UCSD-AML1 (cell line): ENCODE data around the gene CELA2B.
"Not testable (repeated sequence)": the region's sequence is repeated elsewhere in the genome, so short reads cannot be mapped to it uniquely, and the experiment has no call there.

Source experiments
- DNase-seq: peaks from one replicate; lab custom pipeline; 2025; ENCODE audit not compliant: unreplicated experiment; lab: John Stamatoyannopoulos, UW

Gene CELA2B

GRCh38 chr1:15465674-15466073, 10.2 kb upstream of the CELA2B start:
- no peak for DNase-seq

DNA sequence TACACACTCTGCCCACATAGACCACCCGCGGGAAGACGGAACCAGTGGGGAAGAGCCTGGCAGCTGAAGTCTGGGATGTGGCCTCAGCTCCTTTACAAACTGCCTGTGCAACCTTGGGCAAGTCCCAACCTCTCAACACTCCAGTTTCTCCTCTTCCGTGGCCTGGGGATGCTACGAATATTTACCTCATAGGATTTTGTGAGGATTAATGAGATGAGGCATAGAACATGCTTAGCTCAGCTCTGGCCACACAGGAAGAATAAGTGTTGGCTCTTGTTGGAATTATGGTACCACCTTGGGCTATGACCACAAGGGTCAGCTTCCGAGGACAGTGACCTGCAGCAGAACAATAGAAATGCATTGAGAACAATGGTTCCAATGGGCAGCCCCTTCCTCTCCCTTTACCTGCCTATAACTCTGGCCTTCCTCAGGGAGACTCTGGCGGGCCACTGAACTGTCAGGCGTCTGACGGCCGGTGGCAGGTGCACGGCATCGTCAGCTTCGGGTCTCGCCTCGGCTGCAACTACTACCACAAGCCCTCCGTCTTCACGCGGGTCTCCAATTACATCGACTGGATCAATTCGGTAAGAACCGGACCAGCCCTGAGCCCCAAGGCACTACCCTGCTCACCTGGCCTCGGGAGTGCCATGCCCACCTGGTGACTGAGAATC, 8.8 kb upstream of the CELA2B start:
- DNase-seq: not testable (repeated sequence)

- no peak for DNase-seq
Measured at GRCh38 chr1:15468145-15468544, 7.8 kb upstream of the CELA2B start.

DNA sequence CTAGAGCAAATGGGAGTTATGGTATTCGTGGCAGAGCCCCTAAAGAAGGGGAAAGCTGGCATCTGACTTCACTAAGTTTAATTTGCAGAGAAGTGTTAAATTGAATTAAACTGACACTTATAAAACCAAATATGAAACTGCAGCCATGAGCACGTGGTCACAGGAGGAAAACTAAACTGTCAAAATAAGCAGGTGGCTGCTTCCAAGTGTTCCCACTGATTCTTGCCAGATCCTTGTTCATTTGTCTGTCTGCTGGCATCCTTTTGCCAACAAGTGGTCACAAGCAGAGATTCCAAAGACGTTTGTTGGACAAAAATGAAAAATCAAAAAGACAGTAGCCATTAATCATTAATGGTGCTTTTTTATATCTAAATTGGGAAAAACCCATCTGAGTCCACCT, 6.5 kb upstream of the CELA2B start:
- DNase-seq: no peak

GRCh38 chr1:15469821-15470448, 6.0 kb upstream of the CELA2B start:
- DNase-seq: not testable (repeated sequence)

DNA sequence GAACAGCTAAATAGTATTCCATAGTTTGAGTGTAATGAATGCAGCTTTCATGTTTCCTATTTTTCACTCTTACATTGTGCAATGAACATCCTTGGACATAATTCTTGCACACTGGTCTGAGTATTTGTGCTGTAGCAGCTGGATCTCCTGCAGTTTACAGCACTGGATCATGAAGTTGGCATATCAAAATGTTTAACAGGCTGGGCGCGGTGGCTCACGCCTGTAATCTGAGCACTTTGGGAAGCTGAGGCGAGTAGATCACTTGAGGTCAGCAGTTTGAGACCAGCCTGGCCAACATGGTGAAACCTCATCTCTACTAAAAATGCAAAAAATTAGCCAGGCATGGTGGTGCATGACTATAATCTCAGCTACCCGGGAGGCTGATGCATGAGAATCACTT, 4.8 kb upstream of the CELA2B start:
- not testable (repeated sequence) for DNase-seq

DNA sequence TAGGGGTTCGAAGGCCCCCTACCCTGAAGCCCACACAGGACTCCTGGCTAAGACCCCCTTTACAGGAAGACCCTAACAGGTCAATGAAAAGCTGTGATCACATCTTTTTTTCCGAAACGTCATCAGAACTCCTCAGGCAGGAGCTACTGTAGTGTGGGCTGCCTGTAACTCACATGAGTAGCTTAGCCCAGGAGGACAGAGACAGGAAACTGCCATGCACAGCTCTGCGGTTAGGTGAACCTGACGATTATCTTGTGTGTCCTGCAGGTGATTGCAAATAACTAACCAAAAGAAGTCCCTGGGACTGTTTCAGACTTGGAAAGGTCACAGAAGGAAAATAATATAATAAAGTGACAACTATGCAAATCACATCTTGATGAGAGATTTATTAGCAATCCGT, 4.2 kb upstream of the CELA2B start:
- not testable (repeated sequence) for DNase-seq

- no peak for DNase-seq
Measured at GRCh38 chr1:15472587-15472986, 3.3 kb upstream of the CELA2B start.

DNA sequence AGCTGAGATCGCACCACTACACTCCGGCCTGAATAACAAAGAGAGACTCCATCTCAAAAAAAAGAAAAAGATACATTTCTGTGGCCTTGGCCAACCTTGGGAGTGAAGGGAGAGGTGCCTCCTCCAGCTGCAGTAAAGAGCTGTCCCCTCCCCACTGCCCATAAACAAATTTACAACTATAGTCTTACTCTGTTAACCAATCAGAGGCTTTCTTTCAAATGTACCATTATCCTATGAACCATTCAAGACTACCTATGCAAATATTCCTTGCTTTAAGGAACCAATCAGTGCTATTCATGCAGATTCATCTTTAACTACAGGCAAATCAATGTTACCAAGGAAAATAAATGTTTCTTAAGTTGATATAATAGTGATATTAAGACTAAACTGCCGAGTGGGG, 1.0 kb downstream of the CELA2B start:
- DNase-seq: no peak

DNA sequence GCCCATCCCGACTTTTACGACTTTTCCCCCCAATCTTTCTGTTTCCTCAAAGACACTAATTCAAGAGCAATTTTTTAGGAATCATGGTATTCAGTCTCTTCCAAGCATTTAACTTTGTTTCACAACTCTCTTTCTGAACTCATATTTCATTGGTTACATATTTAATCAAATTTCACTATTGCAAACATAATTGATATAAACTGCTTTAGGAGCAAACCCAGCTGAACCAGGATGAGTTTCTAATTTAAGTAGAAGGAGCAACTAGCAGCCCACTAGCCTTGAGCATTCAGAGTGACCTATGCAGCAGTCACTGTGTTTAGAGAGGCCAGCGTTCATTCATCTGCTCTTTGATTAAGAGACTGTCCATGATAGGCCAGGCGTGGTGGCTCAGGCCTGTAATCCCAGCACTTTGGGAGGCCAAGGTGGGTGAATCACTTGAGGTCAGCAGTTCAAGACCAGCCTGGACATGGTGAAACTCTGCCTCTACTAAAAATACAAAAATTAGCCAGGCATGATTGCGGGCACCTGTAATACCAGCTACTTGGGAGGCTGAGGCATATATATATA, 1.8 kb downstream of the CELA2B start:
- no peak for DNase-seq

DNA sequence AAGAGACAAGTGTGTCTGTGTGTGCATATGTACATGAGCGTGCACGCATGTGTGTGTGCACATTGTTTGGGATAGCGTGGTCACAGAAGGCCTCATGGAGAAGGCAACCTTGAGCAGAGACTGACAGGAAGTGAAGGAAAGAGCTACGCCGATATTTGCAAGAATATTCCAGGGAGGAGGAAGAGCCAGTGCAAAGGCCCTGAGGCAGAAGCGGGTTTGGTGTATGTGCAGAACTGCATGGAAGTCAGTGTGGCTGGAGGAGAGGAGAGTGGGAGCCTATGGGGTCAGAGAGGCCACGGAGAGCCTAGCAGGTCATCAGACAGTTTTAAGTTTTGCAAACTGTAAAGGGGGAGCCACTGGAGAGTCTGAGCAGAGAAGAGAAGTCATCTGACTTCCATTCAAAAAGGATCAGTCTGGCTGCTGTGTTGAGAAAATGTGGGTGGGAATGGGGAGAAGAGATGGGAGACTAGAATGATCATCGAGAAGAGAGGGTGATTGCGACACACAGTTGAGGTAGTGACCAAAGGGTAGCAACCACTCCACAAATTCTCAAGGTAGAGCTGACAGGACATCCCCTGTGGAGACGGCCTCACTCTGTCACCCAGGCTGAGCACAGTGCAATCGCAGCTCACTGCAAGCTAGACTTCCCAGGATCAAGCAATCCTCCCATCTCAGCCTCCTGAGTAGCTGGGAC, 3.9 kb downstream of the CELA2B start:
- DNase-seq: no peak

DNA sequence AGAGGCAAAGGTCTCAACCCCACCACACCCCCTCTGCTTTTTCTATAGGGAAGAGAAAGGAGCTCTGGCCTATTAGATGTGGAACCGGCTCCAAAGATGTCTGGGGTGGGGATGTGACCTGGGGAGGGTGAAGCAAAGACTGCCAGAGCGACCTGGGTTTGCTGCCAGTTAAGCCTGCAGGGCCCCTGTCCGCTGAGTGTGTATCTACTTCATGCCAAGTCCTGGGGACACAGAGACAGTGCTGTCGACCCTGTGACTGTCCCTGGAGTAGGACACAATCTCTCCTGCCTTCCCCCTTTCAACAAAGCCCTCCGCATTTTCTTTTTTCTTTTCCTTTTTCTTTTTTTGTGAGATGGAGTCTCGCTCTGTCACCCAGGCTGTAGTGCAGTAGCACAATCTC, 6.6 kb downstream of the CELA2B start:
- DNase-seq: not testable (repeated sequence)

DNA sequence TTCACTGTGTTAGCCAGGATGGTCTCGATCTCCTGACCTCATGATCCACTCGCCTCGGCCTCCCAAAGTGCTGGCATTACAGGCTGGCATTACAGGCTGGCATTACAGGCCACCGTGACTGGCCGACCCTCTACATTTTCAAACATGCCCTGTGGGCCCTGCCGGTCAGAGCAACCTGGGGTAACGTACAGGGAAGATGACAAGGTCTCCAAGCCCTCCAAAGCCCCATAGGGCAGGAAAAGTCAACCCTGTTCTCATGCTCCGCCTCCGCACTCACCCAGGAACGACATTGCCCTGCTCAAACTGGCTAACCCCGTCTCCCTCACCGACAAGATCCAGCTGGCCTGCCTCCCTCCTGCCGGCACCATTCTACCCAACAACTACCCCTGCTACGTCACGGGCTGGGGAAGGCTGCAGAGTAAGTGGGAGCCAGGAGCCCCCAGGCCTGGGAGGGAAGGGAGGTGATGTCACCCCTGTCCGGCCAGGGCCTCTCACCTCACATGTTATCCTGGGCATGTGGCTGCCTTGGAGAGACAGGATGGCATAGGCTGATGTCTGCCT, 7.2 kb downstream of the CELA2B start:
- not testable (repeated sequence) for DNase-seq

- no peak for DNase-seq
Measured at GRCh38 chr1:15483971-15484370, 8.1 kb downstream of the CELA2B start.

DNA sequence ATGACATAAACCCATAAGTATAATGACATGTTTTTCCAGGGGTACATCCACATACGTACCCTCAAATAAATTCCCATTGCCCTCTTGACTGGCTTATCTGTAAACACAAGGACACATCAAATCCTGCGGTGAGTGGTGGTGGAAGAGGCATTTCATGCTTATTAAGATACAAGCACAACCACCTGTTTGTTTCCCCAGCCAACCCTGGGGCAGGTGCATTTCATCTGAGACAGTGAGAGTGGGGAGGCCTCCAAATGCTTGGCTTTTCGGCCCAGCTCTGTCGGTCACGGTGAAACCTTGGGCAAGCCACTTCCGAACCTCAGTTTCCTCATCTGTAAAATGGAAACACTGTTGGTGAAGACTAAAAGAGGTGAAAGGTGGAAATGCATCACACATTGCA, 8.5 kb downstream of the CELA2B start:
- not testable (repeated sequence) for DNase-seq

DNA sequence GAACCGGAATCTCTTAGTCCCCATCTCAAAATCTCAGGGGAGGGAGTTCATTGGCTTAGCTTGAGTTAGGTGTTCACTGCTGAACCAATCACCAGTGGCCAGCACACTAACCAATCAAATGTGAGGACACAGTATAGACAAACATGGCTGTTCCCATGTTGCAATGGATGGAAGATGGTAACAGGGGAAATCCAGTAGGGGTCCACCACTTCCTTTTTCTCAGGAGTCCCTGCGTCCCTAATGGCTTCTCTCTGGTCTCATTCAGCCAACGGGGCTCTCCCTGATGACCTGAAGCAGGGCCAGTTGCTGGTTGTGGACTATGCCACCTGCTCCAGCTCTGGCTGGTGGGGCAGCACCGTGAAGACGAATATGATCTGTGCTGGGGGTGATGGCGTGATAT, 9.7 kb downstream of the CELA2B start:
- no peak for DNase-seq

DNA sequence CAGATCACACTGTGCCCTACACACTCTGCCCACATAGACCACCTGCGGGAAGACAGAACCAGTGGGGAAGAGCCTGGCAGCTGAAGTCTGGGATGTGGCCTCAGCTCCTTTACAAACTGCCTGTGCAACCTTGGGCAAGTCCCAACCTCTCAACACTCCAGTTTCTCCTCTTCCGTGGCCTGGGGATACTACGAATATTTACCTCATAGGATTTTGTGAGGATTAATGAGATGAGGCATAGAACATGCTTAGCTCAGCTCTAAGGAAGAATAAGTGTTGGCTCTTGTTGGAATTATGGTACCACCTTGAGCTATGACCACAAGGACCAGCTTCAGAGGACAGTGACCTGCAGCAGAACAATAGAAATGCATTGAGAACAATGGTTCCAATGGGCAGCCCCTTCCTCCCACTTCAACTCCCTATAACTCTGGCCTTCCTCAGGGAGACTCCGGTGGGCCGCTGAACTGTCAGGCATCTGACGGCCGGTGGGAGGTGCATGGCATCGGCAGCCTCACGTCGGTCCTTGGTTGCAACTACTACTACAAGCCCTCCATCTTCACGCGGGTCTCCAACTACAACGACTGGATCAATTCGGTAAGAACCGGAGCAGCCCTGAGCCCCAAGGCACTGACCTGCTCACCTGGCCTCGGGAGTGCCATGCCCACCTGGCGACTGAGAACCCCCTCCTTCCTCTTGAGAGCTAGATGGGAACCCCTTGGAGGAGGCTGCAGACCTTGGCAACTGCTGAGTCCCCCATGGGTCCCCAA, 11.1 kb downstream of the CELA2B start:
- not testable (repeated sequence) for DNase-seq

GRCh38 chr1:15488371-15488770, 12.5 kb downstream of the CELA2B start:
- DNase-seq: no peak

DNA sequence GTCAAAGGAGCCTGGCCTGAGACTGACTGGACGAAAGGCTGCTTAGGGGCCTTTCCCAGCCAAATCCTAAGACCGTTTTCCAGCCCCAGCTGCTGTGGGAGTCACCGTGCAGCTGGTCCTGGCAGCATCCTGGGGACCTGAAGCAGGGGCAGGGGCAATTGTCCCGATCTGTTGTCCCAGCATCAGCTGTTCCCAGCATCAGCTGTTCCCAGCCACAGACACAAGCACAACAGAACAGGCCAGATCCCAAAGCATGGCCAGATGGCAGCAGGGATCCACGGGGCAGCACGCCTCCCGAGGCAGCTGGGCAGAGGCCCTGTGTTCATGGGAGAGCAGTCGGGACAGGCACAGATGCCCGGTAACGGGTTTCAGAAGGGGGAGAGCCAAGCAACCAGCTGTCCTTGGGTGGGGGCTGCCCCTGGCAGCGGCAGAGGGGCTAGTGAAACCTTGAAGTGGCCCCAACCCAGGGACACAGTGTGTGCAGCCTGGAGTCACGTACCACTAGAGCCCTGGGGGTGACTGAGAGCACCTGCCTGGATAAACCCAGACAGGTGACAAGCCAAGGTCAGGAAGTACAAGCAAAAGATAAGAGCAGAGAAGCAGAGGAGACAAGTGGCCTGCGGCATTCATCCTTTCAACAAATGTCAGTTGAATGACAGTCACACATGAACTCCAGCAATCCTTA, 13.3 kb downstream of the CELA2B start:
- DNase-seq: no peak

- not testable (repeated sequence) for DNase-seq
Measured at GRCh38 chr1:15491010-15491409, 15.1 kb downstream of the CELA2B start.
